GM19351 (cell line): ENCODE data around the gene GPR173.

Source experiments
- ATAC-seq: cut with Tn5 transposase; IDR thresholded peaks from one replicate; pipeline ENCODE4 v1.9.1; 2021; ENCODE audit warnings: mild to moderate bottlenecking, moderate library complexity; ENCODE audit not compliant: unreplicated experiment

GPR173 gene

DNA sequence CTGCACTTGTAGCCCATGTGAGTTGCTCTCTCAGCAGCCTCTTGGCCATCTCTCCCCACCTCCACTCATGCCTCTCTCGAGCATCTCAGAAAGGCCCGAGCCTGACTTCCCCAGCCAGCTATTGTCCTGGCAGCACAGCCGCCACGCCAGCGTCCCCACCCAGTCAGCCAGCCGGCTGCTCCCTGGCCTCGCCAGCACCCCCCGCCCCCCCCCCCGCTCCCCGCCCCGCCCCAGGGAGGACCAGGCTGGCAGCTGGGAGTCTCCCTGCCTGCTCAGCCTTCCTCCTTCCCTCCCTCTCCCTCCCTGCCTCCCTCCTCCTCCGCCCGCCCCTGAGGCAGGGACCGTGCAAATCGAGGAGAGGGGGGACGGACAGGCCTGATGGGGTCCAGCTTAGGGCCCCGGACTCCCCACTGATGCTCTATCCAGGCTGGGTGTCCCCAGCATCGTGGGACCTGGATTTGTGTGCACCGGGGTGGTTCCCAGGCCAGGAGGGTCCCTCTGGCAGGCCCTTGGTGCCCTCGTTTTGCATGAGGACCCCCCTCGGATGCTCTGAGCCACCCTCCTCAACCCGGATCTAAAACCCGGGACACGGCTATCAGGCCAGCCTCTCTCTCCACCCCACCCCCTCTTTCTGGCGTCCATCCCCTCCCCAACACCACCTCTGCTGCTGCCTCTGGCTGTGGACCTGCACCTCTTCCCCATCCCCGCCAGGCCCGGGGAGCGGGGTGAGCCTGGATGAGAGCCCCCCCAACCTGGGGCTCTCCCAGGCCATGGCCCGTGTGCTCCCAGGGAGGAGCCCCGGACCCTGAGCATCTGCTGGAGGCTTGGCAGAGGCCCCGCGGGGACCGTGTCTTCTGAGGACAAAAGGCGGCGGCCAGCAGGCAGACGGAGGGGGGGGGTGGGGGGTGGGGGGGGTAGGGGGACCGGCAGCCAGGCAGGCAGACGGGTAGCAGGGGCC, at the start of gene GPR173:
GPR173 (plus strand) TSS at position 621 of the 958 bp plus-strand sequence. CDS start 27,833 bp downstream, outside the sequence.
- ATAC-seq: no peak

- ATAC-seq: no peak
Observed at GRCh38 chrX:53000447-53001135, 48.0 kb upstream of the GPR173 start.

DNA sequence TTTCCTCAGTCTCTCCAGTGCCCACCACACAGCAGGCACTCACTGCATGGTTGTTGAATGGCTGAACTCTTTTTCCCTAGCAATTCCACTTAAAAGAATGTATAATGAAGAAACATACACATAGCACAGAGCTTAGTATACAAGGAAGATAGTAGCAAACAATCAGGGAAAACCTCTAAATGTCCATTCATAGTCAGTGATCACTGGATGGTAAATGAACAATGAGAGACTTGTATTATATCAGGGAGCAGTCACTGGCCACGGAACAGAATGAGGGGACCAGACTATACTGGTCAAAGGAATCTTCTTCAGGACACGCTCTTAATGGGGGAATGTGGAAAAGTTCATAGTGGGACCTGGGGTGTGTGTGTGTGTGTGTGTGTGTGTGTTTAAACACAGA, 46.6 kb upstream of the GPR173 start:
- no peak for ATAC-seq

DNA sequence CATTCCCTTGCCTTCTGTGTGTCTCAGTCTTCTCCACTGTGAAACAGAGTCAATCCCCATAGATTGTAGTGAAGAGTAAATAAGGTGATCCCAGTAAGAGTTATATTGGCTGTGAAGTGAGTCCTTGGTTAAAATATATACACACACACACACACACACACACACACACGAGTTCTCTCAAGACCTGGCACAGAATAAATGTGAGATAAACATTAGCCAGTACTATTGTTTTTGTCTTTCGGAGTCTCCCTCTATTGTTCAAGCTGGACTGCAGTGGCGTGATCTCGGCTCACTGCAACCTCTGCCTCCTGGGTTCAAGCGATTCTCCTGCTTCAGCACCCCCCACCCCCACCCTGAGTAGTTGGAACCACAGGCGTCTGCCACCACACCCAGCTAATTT, 45.5 kb upstream of the GPR173 start:
- no peak for ATAC-seq

DNA sequence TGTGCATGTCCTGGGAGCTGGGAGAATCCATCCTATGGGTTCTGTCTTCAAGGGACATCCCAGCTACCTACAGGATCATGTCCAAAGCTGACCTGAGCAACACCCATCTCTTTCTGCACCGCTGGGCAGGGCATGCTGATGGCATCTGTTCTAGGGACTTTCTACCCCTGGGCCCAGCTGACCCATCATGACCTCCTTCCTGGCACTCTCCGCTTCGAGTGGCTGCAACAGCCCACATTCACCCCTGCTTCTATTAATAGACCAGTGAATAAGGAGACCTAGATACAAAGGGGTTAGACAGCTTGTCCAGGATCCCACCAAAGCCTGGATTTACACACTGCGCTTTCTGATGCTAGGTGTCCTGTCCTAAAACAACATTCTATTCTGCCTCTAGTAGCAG, 44.6 kb upstream of the GPR173 start:
- no peak for ATAC-seq

DNA sequence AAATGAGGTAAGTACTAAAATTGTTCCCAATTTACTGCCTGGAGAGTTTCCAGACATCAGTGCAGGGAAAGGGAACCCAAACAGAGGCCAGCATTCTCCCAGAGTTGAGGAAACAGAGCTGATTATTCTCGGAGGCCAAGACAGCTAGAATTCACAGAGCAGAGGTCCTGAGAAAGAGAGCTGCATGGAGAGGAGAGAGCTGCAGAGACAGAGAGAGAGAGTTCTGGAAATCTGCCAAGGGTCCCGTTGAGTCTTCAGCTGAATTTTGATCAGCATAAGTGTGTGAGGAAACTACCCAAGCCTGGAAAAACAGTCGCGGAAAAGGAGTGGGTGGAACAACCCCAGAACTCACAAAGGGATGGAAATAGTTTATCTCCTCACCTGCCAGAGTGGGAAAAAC, 43.8 kb upstream of the GPR173 start:
- ATAC-seq: no peak

DNA sequence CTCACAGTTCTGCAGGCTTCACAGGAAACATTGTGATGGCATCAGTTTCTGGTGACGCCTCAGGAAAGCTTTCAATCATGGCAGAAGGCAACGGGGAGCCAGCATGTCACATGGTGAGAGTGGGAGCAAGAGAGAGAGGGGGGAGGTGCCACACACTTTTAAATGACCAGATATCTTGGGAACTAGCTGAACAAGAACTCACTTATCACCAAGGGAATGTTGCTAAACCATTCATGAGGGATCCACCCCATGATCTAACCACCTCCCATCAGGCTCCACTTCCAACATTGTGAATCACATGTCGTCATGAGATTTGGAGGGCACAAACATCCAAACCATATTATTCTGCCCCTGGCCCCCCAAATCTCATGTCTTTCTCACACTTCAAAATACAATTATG, 43.3 kb upstream of the GPR173 start:
- no peak for ATAC-seq

DNA sequence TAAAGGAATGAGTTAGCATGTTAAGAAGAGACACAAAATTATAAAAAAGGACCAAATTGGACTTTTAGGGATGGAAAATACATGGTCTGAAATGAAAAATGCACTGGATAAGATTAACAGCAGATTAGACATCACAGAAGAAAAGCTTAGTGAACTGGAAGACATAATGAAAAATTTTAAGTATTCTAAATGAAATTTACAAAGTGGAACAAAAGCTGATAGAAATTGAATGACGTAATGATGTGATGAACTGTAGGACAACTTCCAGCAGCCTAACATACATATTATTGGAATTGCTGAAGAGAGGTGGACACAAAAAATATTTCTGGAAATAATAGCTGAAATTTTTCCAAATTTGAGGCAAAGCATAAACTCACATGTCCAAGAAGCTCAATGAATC, 39.6 kb upstream of the GPR173 start:
- ATAC-seq: no peak

GRCh38 chrX:53013291-53013690, 35.3 kb upstream of the GPR173 start:
- ATAC-seq: no peak

GRCh38 chrX:53018627-53019026, 30.0 kb upstream of the GPR173 start:
- no peak for ATAC-seq

DNA sequence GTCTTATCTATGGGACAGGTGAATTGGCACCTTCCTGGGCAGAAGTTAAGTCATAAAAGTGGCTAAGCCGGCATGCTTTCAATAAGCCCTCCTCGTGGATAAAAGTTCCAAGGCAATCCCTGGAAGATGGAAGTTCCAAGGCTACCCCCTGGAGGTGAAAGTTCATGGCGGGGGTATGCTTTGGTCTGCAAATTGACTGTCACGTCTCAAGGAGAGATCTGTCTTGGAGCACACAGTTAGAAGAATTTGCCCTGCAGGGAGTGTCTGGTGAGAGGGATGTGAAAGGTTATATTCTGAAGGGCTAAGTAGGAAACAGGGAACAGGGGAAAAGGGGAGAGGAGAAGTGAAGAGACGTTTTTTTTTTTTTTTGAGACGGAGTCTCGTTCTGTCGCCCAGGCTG, 26.2 kb upstream of the GPR173 start:
- no peak for ATAC-seq

- no peak for ATAC-seq
Observed at GRCh38 chrX:53028678-53029077, 19.9 kb upstream of the GPR173 start.

DNA sequence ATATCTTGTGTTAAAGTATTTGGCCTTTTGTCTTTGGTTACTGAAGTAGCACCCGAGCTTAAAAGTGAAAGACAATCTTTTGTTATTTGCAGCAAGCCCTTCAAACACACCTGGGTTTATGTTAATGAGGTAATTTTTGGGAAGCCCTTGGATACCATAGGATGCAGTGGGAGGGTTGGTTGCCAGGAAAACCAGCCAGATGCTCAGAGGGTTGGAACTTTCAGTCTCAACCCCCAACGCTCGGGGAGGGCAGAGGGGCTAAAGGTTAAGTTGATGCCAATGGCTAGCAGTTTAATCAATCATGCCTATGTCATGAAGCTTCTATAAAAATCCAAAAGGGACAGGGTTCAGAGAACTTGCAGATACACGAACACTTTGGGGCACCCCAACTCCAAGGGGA, 17.2 kb upstream of the GPR173 start:
- ATAC-seq: no peak

DNA sequence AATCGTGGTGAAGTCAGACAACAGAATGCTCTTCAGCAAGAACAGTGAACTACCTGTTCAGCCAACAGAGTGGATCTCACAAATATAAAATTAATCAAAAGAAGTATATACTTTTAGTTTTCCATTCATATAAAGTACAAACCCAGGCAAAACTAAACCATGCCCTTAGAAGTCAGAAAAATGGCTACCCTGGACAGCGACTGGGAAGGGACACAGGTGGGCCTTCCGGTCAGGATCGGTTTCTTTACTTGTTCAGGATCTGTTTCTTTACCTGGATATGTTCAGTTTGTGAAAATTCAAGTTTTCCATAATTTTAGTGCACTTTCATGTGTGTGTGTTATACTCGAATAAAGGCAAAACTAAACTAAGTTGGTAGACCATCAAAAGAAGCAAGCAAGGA, 12.4 kb upstream of the GPR173 start:
- ATAC-seq: no peak

GRCh38 chrX:53039236-53039635, 9.4 kb upstream of the GPR173 start:
- no peak for ATAC-seq

DNA sequence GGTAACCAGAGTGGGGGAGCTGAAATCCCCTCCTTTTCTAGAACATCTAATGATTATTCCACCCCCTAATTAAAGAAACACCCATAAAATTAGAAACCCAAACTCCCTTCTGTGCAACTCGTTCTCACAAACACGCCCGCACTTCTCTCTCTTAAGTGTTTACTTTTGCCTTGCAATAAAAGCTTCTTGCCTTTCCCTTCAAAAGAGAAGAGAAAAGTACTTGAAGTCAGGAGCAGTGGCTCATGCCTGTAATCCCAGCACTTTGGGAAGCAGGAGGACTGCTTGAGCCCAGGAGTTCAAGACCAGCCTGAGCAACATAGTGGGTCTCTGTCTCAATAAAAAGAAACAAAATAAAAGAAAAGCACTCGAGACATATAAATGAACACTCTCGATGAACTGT, 3.6 kb upstream of the GPR173 start:
- no peak for ATAC-seq

GRCh38 chrX:53047228-53047627, 1.4 kb upstream of the GPR173 start:
- no peak for ATAC-seq

DNA sequence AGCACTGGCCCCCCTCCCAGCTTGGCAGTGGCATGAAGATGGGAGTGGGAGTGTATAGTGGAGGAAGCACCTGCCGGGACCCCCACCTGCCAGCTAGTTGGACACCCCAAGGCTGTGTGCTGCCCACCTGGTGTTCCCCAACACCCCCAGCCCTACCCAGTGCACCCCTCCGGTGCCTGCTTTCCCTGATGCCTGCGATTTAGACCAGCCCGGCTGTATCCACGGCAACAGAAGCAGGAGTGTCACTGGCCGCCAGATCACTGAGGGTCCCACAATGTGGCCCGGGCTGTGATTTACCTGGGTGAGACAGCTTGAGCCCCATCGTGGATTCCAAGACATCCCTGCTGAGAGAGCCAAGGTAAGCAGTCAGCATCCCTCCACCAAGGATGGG, 533 bp downstream of the GPR173 start:
- no peak for ATAC-seq

DNA sequence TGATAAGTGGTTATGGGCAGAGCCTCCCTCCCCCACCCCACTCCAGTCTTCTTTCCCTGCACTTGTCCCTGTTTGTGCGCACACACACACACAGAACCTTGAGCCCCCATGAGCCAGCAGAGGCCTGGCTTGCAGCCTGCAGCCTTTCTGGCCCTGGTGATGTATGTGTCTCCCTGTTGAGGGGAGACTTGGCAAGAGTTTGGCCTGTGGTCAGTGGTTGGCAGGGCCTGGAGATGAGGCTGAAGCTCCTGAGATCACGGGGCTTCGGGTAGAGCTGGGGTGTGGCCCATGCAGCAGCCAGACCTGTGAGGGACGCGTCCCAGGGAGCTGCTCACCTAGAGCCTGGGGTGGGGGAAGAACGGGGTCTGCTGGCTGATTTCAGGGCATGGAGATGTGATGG, 2.3 kb downstream of the GPR173 start:
- no peak for ATAC-seq

- ATAC-seq: no peak
Observed at GRCh38 chrX:53055244-53055849, 6.8 kb downstream of the GPR173 start.

- ATAC-seq: no peak
Observed at GRCh38 chrX:53056292-53056691, 7.7 kb downstream of the GPR173 start.

GRCh38 chrX:53065104-53065503, 16.5 kb downstream of the GPR173 start:
- no peak for ATAC-seq
